K562 (cell line): ENCODE measurements around the gene BTG2. TPM values are rescaled to one million over a fixed set of nuclear protein-coding genes. Genes with fewer than 3 reads are reported as not detected.

Source experiments
- BACH1 ChIP-seq: fragments of 200-800 bp; sonication (Bioruptor generic); IDR thresholded peaks from 2 replicates; pipeline ENCODE4 v1.6.1; 2016; ENCODE audit warnings: missing genetic modification characterization, missing compliant biosample characterization
- CBFA2T2 ChIP-seq: fragments of 450-650 bp; conservative IDR thresholded peaks from 2 replicates; pipeline ENCODE4 v1.6.1; 2017; ENCODE audit warnings: mild to moderate bottlenecking
- CREB1 ChIP-seq, 2 experiments: sonication (generic) in 1 of 2; formaldehyde crosslinking in 1 of 2; IDR thresholded peaks; 2 replicates each; pipeline versions ENCODE4 v1.6.1 to v1.8.0; 2012 to 2022; ENCODE audit warnings: inconsistent platforms in 1 of 2, mild to moderate bottlenecking in 1 of 2, missing genetic modification reagents in 1 of 2, moderate library complexity in 1 of 2
- ELF4 ChIP-seq: fragments of 450-650 bp; formaldehyde crosslinking; IDR thresholded peaks from 2 replicates; pipeline ENCODE4 v1.4.0; 2022; ENCODE audit warnings: missing genetic modification characterization
- ETV6 ChIP-seq, 3 experiments: fragments of 150-350 bp in 1 of 3; sonication (generic) in 1 of 3; formaldehyde crosslinking in 1 of 3; IDR thresholded peaks; 2 replicates each; pipeline versions ENCODE4 v1.6.1 to v1.8.0; 2014 to 2022; ENCODE audit warnings: borderline replicate concordance in 2 of 3, low read depth in 2 of 3, antibody characterized with exemption in 1 of 3, low read length in 1 of 3, mild to moderate bottlenecking in 1 of 3, missing genetic modification reagents in 1 of 3
- MEIS2 ChIP-seq: fragments of 450-650 bp; IDR thresholded peaks from 2 replicates; pipeline ENCODE4 v1.6.1; 2014; ENCODE audit warnings: mild to moderate bottlenecking; ENCODE audit not compliant: partially characterized antibody
- MYNN ChIP-seq, 2 experiments: sonication (generic); formaldehyde crosslinking in 1 of 2; IDR thresholded peaks; 2 replicates each; pipeline versions ENCODE4 v1.5.0 to v1.6.1; 2016 to 2020; ENCODE audit warnings: antibody characterized with exemption in 1 of 2, missing genetic modification reagents in 1 of 2
- NFIC ChIP-seq: fragments of 450-650 bp; IDR thresholded peaks from 2 replicates; pipeline ENCODE4 v1.6.1; 2017; ENCODE audit warnings: mild to moderate bottlenecking, inconsistent platforms
- PHB2 ChIP-seq: fragments of 450-650 bp; IDR thresholded peaks from 2 replicates; pipeline ENCODE4 v1.6.1; 2017; ENCODE audit warnings: low read depth
- REST ChIP-seq, 2 experiments: fragments of 450-650 bp; formaldehyde crosslinking in 1 of 2; IDR thresholded peaks; 2 replicates each; pipeline versions ENCODE4 v1.4.0 to v1.6.1; 2014 to 2020; ENCODE audit warnings: mild to moderate bottlenecking in 2 of 2, borderline replicate concordance in 1 of 2, low read depth in 1 of 2
- ZKSCAN1 ChIP-seq: fragments of 150-350 bp; IDR thresholded peaks from 2 replicates; pipeline ENCODE4 v1.6.1; 2016; ENCODE audit warnings: low read depth, low read length
- ZNF589 ChIP-seq: fragments of 200-800 bp; sonication (Bioruptor generic); IDR thresholded peaks from 2 replicates; pipeline ENCODE4 v1.6.1; 2016; ENCODE audit warnings: low read depth, missing genetic modification characterization, missing compliant biosample characterization
- polyA plus RNA-seq, 8 experiments: library from polyadenylated mRNA; depleted of rRNA in 4 of 8; stranded (reverse) in 5 of 8; unstranded in 3 of 8; fragments of >200 nt; fragmentation: Nextera tagmentation in 2 of 8; fragmentation: Illumina TruSeq in 1 of 8; extraction: Ambion mirVana in 2 of 8; extraction: Trizol in 1 of 8; gene quantifications; 2 replicates each; pipeline versions ENCODE4 v1.2.1 to v1.2.3, GENCODE V29; 2011 to 2014; ENCODE audit warnings: inconsistent platforms in 1 of 8, missing spikeins in 1 of 8
- total RNA-seq, 7 experiments: library from RNA; depleted of rRNA in 6 of 7; stranded (reverse); fragments of >200 nt in 6 of 7; fragmentation: Illumina TruSeq in 2 of 7; extraction: Trizol in 2 of 7; gene quantifications; 2 replicates each; pipeline versions ENCODE4 v1.2.1 to v1.2.3, GENCODE V29; 2011 to 2021; ENCODE audit warnings: low replicate concordance in 1 of 7
- TF ChIP-seq, protein P1 (sequence below), 3 experiments: fragments of 200-800 bp in 1 of 3; fragments of 250-450 bp in 1 of 3; fragments of 450-650 bp in 1 of 3; sonication (Bioruptor Pico) in 1 of 3; sonication (Bioruptor generic) in 1 of 3; formaldehyde crosslinking in 1 of 3; IDR thresholded peaks; 2 replicates each; pipeline versions ENCODE4 v1.6.1 to v1.8.0; 2016 to 2022; ENCODE audit warnings: mild to moderate bottlenecking in 2 of 3, missing genetic modification characterization in 2 of 3, missing compliant biosample characterization in 1 of 3, moderate library complexity in 1 of 3

BTG2 gene
- total and polyA plus RNA-seq, 9 of the 15 experiments (the other 6 are each of a cell fraction or from before 2014, with no cell fraction given) = 2.3 to 41.9 (median 8.7) TPM

DNA sequence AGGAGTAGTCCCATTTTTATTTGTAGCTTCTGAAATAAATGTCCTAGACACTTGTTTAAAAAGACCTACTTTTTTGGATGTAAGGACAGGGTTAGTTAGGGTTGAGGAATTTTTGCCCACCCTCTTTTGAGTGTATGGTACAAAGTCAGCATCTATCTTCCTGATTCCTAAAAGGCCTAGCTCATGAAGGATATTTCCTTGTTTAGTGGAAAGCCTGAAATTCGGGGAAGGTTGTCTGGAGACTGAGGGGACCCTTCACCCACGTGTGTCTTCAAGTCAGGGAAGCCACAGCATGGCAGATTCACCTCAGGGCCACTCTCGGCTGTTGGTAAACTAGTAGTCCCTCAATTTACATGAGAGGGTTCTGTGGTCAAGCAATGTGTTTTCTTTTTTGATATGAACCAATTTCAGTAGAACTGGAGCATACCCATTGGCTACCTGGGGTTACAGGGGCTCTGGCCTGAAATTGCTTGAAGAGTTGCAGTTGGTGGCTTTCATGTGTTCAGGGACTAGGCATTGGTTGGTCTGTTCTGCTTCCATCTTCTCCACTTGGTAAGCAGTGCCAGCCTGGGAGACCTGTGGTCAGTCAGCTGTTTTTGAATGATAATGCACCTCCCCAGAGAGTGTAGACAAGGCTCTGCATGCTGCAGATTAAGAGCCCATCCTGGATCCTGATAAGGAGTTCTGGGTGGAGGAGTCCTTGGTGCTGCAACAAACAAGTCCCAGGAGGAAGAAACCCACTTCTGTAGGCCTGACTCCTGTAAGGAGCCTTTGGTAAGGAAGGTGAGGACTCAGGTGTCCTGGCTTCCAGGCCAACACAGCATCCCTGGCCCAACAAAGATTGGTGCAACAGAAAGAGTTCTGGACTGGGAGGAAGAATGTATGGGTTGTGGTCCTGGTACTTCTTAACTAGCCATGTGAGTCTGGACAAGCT is 6.3 kb downstream of the BTG2 start (continued):
- TF ChIP-seq REST (IDR thresholded peaks at IDR 0.05; ENCODE audit: borderline replicate concordance) = peak; percentile 60; the same call in 1 of the 2 replicates
- no peak for TF ChIP-seq REST (CRISPR knock-in tag; IDR thresholded peaks at IDR 0.05; ENCODE audit: low read depth)
- no peak for TF ChIP-seq BACH1
- TF ChIP-seq, protein P1, sequence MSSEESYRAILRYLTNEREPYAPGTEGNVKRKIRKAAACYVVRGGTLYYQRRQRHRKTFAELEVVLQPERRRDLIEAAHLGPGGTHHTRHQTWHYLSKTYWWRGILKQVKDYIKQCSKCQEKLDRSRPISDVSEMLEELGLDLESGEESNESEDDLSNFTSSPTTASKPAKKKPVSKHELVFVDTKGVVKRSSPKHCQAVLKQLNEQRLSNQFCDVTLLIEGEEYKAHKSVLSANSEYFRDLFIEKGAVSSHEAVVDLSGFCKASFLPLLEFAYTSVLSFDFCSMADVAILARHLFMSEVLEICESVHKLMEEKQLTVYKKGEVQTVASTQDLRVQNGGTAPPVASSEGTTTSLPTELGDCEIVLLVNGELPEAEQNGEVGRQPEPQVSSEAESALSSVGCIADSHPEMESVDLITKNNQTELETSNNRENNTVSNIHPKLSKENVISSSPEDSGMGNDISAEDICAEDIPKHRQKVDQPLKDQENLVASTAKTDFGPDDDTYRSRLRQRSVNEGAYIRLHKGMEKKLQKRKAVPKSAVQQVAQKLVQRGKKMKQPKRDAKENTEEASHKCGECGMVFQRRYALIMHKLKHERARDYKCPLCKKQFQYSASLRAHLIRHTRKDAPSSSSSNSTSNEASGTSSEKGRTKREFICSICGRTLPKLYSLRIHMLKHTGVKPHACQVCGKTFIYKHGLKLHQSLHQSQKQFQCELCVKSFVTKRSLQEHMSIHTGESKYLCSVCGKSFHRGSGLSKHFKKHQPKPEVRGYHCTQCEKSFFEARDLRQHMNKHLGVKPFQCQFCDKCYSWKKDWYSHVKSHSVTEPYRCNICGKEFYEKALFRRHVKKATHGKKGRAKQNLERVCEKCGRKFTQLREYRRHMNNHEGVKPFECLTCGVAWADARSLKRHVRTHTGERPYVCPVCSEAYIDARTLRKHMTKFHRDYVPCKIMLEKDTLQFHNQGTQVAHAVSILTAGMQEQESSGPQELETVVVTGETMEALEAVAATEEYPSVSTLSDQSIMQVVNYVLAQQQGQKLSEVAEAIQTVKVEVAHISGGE (CRISPR knock-in tag; IDR thresholded peaks at IDR 0.05) = peak in 2 of 3 experiments; percentile 23 to 88; a peak in 3 of 6 replicates
- peak; percentile 78 for TF ChIP-seq ZKSCAN1
- TF ChIP-seq ETV6 (IDR thresholded peaks at IDR 0.05; ENCODE audit: borderline replicate concordance in 1 of 2, low read depth in 2 of 2, low read length in 1 of 2) = peak; percentile 56 to 88; a peak in 3 of 4 replicates
- no peak for TF ChIP-seq ETV6 (CRISPR knock-in tag; IDR thresholded peaks at IDR 0.05; ENCODE audit: borderline replicate concordance)
- TF ChIP-seq ELF4 (CRISPR knock-in tag) = peak; percentile 81
- peak; percentile 72; the same call in 1 of the 2 replicates for TF ChIP-seq CREB1 (IDR thresholded peaks at IDR 0.05)
- TF ChIP-seq CREB1 (CRISPR knock-in tag; IDR thresholded peaks at IDR 0.05) = no peak
- peak; percentile 99 for TF ChIP-seq CBFA2T2
- peak; percentile 96 for TF ChIP-seq ZNF589 (CRISPR knock-in tag)
- peak; percentile 95 for TF ChIP-seq NFIC
- peak; percentile 98 for TF ChIP-seq MYNN (IDR thresholded peaks at IDR 0.05)
- TF ChIP-seq MYNN (CRISPR knock-in tag; IDR thresholded peaks at IDR 0.05) = no peak
- peak; percentile 93 for TF ChIP-seq PHB2
- peak; percentile 73 for TF ChIP-seq MEIS2
